HG03521 (cell line): ENCODE data around the gene ASB8.
"Not testable (repeated sequence)": the region's sequence is repeated elsewhere in the genome, so short reads cannot be mapped to it uniquely, and the experiment has no call there.

Experiments used
- ATAC-seq: cut with Tn5 transposase; IDR thresholded peaks from one replicate; pipeline ENCODE4 v1.9.1; 2021; ENCODE audit warnings: mild to moderate bottlenecking, moderate library complexity; ENCODE audit not compliant: unreplicated experiment

ASB8 gene

GRCh38 chr12:48142818-48143674 lies 14.3 kb downstream of the ASB8 start:
- no peak for ATAC-seq

GRCh38 chr12:48135027-48135426 lies 22.3 kb downstream of the ASB8 start:
- ATAC-seq: no peak

GRCh38 chr12:48132826-48133225 lies 24.5 kb downstream of the ASB8 start:
- ATAC-seq: no peak

- ATAC-seq: no peak
Measured at GRCh38 chr12:48131517-48131916, 25.8 kb downstream of the ASB8 start.

- ATAC-seq: no peak
Measured at GRCh38 chr12:48129376-48129775, 27.9 kb downstream of the ASB8 start.

- no peak for ATAC-seq
Measured at GRCh38 chr12:48128800-48129199, 28.5 kb downstream of the ASB8 start.

- ATAC-seq: no peak
Measured at GRCh38 chr12:48126953-48127630, 30.2 kb downstream of the ASB8 start.

- ATAC-seq: no peak
Measured at GRCh38 chr12:48125985-48126384, 31.3 kb downstream of the ASB8 start.

- ATAC-seq: not testable (repeated sequence)
Measured at GRCh38 chr12:48125542-48125941, 31.8 kb downstream of the ASB8 start.

GRCh38 chr12:48123169-48123568 lies 34.1 kb downstream of the ASB8 start:
- no peak for ATAC-seq

GRCh38 chr12:48122065-48122834 lies 35.1 kb downstream of the ASB8 start:
- ATAC-seq: no peak

GRCh38 chr12:48121522-48121921 lies 35.8 kb downstream of the ASB8 start:
- no peak for ATAC-seq

GRCh38 chr12:48119834-48120195 lies 37.5 kb downstream of the ASB8 start:
- no peak for ATAC-seq

GRCh38 chr12:48119078-48119833 lies 38.1 kb downstream of the ASB8 start, which contains the start of gene PFKM:
Gene PFKM (plus strand): TSS chr12:48119364. CDS start chr12:48122775, 3,411 bp downstream.
- ATAC-seq: peak; percentile 99

GRCh38 chr12:48118284-48118871 lies 38.9 kb downstream of the ASB8 start:
- no peak for ATAC-seq

GRCh38 chr12:48115957-48116356 lies 41.4 kb downstream of the ASB8 start:
- ATAC-seq: no peak

- ATAC-seq: not testable (repeated sequence)
Measured at GRCh38 chr12:48111312-48111693, 46.0 kb downstream of the ASB8 start.

- no peak for ATAC-seq
Measured at GRCh38 chr12:48110691-48111311, 46.5 kb downstream of the ASB8 start.

GRCh38 chr12:48109424-48109823 lies 47.9 kb downstream of the ASB8 start:
- no peak for ATAC-seq
